ENCODE measurements around the gene APPL2.
"Not testable (repeated sequence)": the region's sequence is repeated elsewhere in the genome, so short reads cannot be mapped to it uniquely, and the experiment has no call there.

Gene APPL2

GRCh38 chr12:105189293-105189692 lies 46.7 kb downstream of the APPL2 start:
- DNase-seq = peak; percentile 41

- not testable (repeated sequence) for DNase-seq
Measured at GRCh38 chr12:105183976-105184375, 52.0 kb downstream of the APPL2 start.

- not testable (repeated sequence) for DNase-seq
Measured at GRCh38 chr12:105183406-105183805, 52.6 kb downstream of the APPL2 start.

GRCh38 chr12:105179114-105179513 lies 56.9 kb downstream of the APPL2 start:
- DNase-seq = not testable (repeated sequence)

GRCh38 chr12:105177208-105177607 lies 58.8 kb downstream of the APPL2 start:
- DNase-seq = peak; percentile 18

- peak; percentile 57 for DNase-seq
Measured at GRCh38 chr12:105175397-105175990, 60.5 kb downstream of the APPL2 start.

- peak; percentile 81 for DNase-seq
Measured at GRCh38 chr12:105171691-105172436, 64.1 kb downstream of the APPL2 start.

- no peak for DNase-seq
Measured at GRCh38 chr12:105170139-105170538, 65.8 kb downstream of the APPL2 start.

- no peak for DNase-seq
Measured at GRCh38 chr12:105168006-105168405, 68.0 kb downstream of the APPL2 start.

- DNase-seq = no peak
Measured at GRCh38 chr12:105167346-105167745, 68.6 kb downstream of the APPL2 start.

- DNase-seq = no peak
Measured at GRCh38 chr12:105166736-105167135, 69.2 kb downstream of the APPL2 start.

GRCh38 chr12:105164068-105164467 lies 71.9 kb downstream of the APPL2 start:
- DNase-seq = no peak

- no peak for DNase-seq
Measured at GRCh38 chr12:105162174-105162573, 73.8 kb downstream of the APPL2 start.

- DNase-seq = no peak
Measured at GRCh38 chr12:105158876-105159275, 77.1 kb downstream of the APPL2 start.

- no peak for DNase-seq
Measured at GRCh38 chr12:105157606-105158005, 78.4 kb downstream of the APPL2 start.

GRCh38 chr12:105156260-105156659 lies 79.7 kb downstream of the APPL2 start:
- DNase-seq = no peak

GRCh38 chr12:105142259-105142658 lies 93.7 kb downstream of the APPL2 start:
- no peak for DNase-seq

- DNase-seq = no peak
Measured at GRCh38 chr12:105141320-105141922, 94.6 kb downstream of the APPL2 start.

- DNase-seq = no peak
Measured at GRCh38 chr12:105138248-105138647, 97.7 kb downstream of the APPL2 start.
